Panc1 (cell line): ENCODE results near the gene CPM. TPM values are rescaled to one million over a fixed set of nuclear protein-coding genes. Genes with fewer than 3 reads are reported as not detected.

Experiments
- ATAC-seq: fragments of 200-7000 bp; cut with Tn5 transposase; 2 replicates; pipeline ENCODE4 v1.9.1; 2020; ENCODE audit warnings: mild to moderate bottlenecking, moderate library complexity
- BruUV-seq: library from RNA; stranded (reverse); fragments of 400-500 nt; replicated peaks from 2 replicates; lab custom pipeline; 2021; lab: Mats Ljungman, UMichigan
- CTCF ChIA-PET: fragments of 300-600 bp; sonication (Branson Sonifier 250); formaldehyde crosslinking; loops from one replicate; lab custom pipeline; 2022; ENCODE audit warnings: antibody characterized with exemption; lab: Charles Lee
- POLR2A ChIA-PET: fragments of 300-600 bp; sonication (Branson Sonifier 250); formaldehyde crosslinking; loops from one replicate; lab custom pipeline; 2022; ENCODE audit warnings: antibody characterized with exemption; lab: Charles Lee
- DNase-seq: peaks from one replicate; pipeline ENCODE4 v3.0.0-alpha.2; 2010; ENCODE audit warnings: low read depth, low spot score
- H3K27ac ChIP-seq: 2 replicates; pipeline ENCODE4 v1.5.1; 2011; ENCODE audit warnings: mild to moderate bottlenecking, low read length, inconsistent platforms
- H3K27me3 ChIP-seq: fragments of 200-500 bp; sonication (Bioruptor generic); 2 replicates; pipeline ENCODE4 v1.6.0; 2014; ENCODE audit warnings: low read length, inconsistent platforms; ENCODE audit not compliant: control insufficient read depth, insufficient read depth
- H3K36me3 ChIP-seq: fragments of 200-500 bp; sonication (Bioruptor generic); 2 replicates; pipeline ENCODE4 v1.5.1; 2014; ENCODE audit warnings: inconsistent platforms, mild to moderate bottlenecking, low read length, moderate library complexity; ENCODE audit not compliant: control insufficient read depth, insufficient read depth
- H3K4me1 ChIP-seq: 2 replicates; pipeline ENCODE4 v1.5.1; 2011; ENCODE audit warnings: inconsistent platforms, mild to moderate bottlenecking, low read length, moderate library complexity; ENCODE audit not compliant: control insufficient read depth, insufficient read depth
- H3K4me3 ChIP-seq, 2 experiments: 2 replicates each; pipeline ENCODE4 v1.5.1; 2011 to 2012; ENCODE audit warnings: low read depth in 2 of 2, low read length in 2 of 2, mild to moderate bottlenecking in 2 of 2, inconsistent platforms in 1 of 2, moderate library complexity in 1 of 2
- H3K9me3 ChIP-seq: fragments of 200-500 bp; sonication (Bioruptor generic); 2 replicates; pipeline ENCODE4 v1.5.1; 2014; ENCODE audit warnings: low read depth, mild to moderate bottlenecking, inconsistent platforms, low read length, moderate library complexity; ENCODE audit not compliant: control insufficient read depth, insufficient read depth
- POLR2AphosphoS5 ChIP-seq: IDR thresholded peaks from 2 replicates; pipeline ENCODE4 v1.6.1; 2012; ENCODE audit warnings: mild to moderate bottlenecking, low read depth, low read length, moderate library complexity
- SIN3A ChIP-seq: IDR thresholded peaks from 2 replicates; pipeline ENCODE4 v1.6.1; 2012; ENCODE audit warnings: low read depth, mild to moderate bottlenecking, low read length, moderate library complexity, borderline replicate concordance; ENCODE audit not compliant: insufficient read depth
- TCF7L2 ChIP-seq: IDR thresholded peaks from 2 replicates; pipeline ENCODE4 v1.6.1; 2011; ENCODE audit warnings: mild to moderate bottlenecking, low read depth, low read length, inconsistent platforms
- in situ Hi-C: cut with HindIII; loops from 2 replicates; pipeline ENCODE4 v1.10.0; 2016; ENCODE audit warnings: low sequenced_read_pairs, low pct_unique_long_range_greater_than_20kb
- intact Hi-C: fragments of 100-400 bp; cut with micrococcal nuclease; formaldehyde crosslinking; loops from one replicate; pipeline ENCODE4 v1.10.0; 2022; ENCODE audit not compliant: unreplicated experiment
- total RNA-seq: library from RNA; stranded (reverse); gene quantifications from one replicate; pipeline ENCODE4 v1.2.1, GENCODE V29; 2021; ENCODE audit not compliant: unreplicated experiment
- TF ChIP-seq, protein P1 (sequence below): fragments of 450-650 bp; IDR thresholded peaks from 2 replicates; pipeline ENCODE4 v1.5.1; 2017; ENCODE audit warnings: mild to moderate bottlenecking
- TF ChIP-seq, protein P2 (sequence below), 2 experiments: IDR thresholded peaks; 2 replicates each; pipeline ENCODE4 v1.6.1; 2011 to 2012; ENCODE audit warnings: low read depth in 2 of 2, control low read depth in 1 of 2, low read length in 1 of 2, mild to moderate bottlenecking in 1 of 2, moderate library complexity in 1 of 2; ENCODE audit not compliant: insufficient read depth in 1 of 2

CPM gene
- total RNA-seq, 1 experiment from 2014 or later: 11.2 TPM

DNA sequence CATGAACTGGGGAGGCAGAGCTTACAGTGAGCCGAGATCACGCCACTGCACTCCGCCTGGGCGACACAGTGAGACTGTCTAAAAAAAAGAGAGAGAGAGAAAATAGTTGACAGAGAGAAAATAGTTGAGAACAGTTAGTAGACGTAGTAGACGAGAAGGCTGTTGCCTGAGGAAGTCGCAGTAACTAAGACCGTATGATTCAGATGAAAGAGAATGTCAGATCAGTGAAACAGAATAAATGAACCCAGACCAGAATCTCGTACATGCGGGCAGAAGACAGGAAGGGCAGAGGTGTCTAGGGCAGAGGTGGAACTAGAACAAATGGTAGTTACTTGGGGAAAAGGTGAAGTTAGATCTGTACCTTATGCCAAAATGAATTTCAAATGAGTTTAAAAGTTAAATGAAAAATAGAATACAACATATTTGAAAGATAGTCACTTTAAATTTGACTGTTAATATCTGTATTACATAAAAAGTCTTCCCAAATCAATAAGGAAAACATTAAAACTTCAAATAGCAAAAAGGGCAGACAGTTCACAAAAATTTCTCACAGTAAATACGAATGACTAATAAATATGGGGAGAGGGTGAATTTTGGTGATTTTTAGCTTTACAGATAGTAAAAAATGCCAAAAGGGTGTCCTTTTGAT, 107.3 kb downstream of the CPM start:
- BruUV-seq: no TSS peak
- Histone ChIP-seq H3K36me3 (peaks cover 45% of the 10 kb centered on the region), H3K9me3 (no peaks in the 10 kb centered on the region), H3K27me3 (no peaks in the 10 kb centered on the region), H3K4me1 (no peaks in the 10 kb centered on the region), H3K4me3 (no peak overlapping the region), H3K27ac (no peak overlapping the region)
- in situ Hi-C loops: no loop called here
- DNase-seq (no peak), ATAC-seq (no peak)
- TF ChIP-seq TCF7L2 (no peak), POLR2AphosphoS5 (no peak), SIN3A (no peak)
- TF ChIP-seq, protein P1, sequence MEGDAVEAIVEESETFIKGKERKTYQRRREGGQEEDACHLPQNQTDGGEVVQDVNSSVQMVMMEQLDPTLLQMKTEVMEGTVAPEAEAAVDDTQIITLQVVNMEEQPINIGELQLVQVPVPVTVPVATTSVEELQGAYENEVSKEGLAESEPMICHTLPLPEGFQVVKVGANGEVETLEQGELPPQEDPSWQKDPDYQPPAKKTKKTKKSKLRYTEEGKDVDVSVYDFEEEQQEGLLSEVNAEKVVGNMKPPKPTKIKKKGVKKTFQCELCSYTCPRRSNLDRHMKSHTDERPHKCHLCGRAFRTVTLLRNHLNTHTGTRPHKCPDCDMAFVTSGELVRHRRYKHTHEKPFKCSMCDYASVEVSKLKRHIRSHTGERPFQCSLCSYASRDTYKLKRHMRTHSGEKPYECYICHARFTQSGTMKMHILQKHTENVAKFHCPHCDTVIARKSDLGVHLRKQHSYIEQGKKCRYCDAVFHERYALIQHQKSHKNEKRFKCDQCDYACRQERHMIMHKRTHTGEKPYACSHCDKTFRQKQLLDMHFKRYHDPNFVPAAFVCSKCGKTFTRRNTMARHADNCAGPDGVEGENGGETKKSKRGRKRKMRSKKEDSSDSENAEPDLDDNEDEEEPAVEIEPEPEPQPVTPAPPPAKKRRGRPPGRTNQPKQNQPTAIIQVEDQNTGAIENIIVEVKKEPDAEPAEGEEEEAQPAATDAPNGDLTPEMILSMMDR: no peak
- TF ChIP-seq, protein P2, sequence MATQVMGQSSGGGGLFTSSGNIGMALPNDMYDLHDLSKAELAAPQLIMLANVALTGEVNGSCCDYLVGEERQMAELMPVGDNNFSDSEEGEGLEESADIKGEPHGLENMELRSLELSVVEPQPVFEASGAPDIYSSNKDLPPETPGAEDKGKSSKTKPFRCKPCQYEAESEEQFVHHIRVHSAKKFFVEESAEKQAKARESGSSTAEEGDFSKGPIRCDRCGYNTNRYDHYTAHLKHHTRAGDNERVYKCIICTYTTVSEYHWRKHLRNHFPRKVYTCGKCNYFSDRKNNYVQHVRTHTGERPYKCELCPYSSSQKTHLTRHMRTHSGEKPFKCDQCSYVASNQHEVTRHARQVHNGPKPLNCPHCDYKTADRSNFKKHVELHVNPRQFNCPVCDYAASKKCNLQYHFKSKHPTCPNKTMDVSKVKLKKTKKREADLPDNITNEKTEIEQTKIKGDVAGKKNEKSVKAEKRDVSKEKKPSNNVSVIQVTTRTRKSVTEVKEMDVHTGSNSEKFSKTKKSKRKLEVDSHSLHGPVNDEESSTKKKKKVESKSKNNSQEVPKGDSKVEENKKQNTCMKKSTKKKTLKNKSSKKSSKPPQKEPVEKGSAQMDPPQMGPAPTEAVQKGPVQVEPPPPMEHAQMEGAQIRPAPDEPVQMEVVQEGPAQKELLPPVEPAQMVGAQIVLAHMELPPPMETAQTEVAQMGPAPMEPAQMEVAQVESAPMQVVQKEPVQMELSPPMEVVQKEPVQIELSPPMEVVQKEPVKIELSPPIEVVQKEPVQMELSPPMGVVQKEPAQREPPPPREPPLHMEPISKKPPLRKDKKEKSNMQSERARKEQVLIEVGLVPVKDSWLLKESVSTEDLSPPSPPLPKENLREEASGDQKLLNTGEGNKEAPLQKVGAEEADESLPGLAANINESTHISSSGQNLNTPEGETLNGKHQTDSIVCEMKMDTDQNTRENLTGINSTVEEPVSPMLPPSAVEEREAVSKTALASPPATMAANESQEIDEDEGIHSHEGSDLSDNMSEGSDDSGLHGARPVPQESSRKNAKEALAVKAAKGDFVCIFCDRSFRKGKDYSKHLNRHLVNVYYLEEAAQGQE (IDR thresholded peaks at IDR 0.05; ENCODE audit: insufficient read depth in 1 of 2, low read depth in 2 of 2, low read length in 1 of 2): no peak
- ChIA-PET POLR2A (no interaction called here), CTCF (no interaction called here)
- intact Hi-C loops: no loop called here

DNA sequence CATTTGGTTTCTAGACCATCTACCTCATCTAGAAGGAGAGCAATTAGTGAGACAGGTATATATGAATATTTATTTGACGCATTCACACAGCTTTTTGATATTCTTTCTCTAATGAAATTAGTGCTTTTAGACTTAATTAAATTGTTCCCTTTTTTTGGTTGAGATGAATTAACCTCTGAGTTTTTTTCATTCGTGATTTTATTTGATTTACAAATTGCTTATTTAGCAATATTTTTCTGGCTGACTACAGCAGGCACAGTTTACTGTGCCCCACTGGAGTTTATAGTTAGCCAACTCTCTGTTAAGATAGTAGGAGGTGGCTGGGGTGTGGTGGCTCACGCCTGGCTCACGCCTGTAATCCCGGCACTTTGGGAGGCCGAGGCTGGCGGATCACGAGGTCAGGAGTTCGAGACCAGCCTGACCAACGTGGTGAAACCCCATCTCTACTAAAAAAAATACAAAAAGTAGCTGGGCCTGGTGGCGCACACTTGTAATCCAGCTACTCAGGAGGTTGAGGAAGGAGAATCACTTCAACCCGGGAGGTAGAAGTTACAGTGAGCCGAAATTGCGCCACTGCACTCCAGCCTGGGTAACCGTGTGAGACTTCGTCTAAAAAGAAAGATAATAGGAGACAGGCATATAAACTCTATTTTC, 108.2 kb downstream of the CPM start:
- POLR2A ChIA-PET: no interaction called here
- in situ Hi-C loops: no loop called here

More for the DNA sequence above, 108.2 kb downstream of the CPM start:
- no peaks in the 10 kb centered on the region for H3K9me3 ChIP-seq
- CTCF ChIA-PET: no interaction called here
- no peak overlapping the region for H3K27ac ChIP-seq
- TF ChIP-seq, protein P2 (IDR thresholded peaks at IDR 0.05; ENCODE audit: insufficient read depth in 1 of 2, low read depth in 2 of 2, low read length in 1 of 2): no peak
- TF ChIP-seq TCF7L2: no peak
- TF ChIP-seq, protein P1: no peak
- TF ChIP-seq SIN3A: no peak
- TF ChIP-seq POLR2AphosphoS5: no peak
- no peaks in the 10 kb centered on the region for H3K27me3 ChIP-seq
- DNase-seq (no peak), ATAC-seq (no peak)
- peaks cover 51% of the 10 kb centered on the region for H3K36me3 ChIP-seq
- BruUV-seq: no TSS peak
- intact Hi-C loops: no loop called here
- no peaks in the 10 kb centered on the region for H3K4me1 ChIP-seq
- no peak overlapping the region for H3K4me3 ChIP-seq
